HG03097 (cell line): ENCODE measurements around the gene FLOT1.
"Not testable (repeated sequence)": the region's sequence is repeated elsewhere in the genome, so short reads cannot be mapped to it uniquely, and the experiment has no call there.

Experiments
- ATAC-seq: cut with Tn5 transposase; IDR thresholded peaks from one replicate; pipeline ENCODE4 v1.9.1; 2021; ENCODE audit not compliant: unreplicated experiment, low FRiP score

FLOT1 gene

DNA sequence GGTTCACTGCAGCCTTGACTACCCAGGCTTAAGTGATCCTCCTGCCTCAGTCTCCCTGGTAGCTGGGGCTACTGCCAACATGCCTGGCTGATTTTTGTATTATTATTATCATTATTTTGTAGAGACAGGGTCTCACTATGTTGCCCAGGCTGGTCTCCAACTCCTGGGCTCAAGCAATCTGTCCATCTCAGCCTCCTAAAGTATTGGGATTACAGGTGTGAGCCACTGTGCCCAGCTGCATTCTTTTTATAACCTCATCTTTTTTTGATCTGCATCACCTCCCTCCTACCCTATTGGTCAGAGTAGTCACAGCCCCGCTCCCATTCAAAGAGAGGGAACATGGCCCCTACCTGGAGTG is 25.4 kb upstream of the FLOT1 start:
- ATAC-seq = no peak

- ATAC-seq = peak; percentile 52
These were observed 24.9 kb upstream of the FLOT1 start for GRCh38 chr6:30767158-30767943.

DNA sequence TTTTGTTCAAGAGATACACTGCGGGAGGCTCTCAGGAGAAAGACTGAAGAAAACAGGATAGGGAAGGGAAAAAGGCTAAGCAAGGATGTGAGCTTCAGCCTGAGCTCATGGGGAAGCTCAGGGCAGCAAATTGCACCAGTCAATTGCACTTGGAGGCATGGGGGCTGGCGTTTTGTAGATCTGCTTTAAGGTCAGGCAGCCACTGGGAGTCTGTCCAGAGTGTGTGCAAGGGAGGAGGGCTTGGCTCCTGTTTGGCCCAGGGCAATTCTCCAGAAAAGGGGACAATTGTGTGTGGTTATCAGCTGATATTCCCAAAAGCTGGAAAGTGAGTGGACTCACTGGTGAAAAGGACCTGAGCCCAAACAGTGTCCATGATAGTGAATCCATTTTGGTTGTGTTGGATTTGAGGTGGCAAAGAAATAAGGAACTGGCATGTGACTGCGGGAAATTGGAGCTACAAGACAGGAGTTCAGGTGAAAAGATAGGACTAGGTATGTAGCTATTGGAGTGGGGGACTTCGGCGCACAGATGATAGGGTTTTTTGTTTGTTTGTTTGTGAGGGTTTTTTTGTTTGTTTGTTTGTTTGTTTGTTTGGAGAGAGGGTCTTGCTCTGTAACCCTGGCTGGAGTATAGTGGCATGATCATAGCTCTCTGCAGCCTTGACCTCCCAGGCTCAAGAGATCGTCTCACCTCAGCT is 24.1 kb upstream of the FLOT1 start:
- ATAC-seq = no peak

DNA sequence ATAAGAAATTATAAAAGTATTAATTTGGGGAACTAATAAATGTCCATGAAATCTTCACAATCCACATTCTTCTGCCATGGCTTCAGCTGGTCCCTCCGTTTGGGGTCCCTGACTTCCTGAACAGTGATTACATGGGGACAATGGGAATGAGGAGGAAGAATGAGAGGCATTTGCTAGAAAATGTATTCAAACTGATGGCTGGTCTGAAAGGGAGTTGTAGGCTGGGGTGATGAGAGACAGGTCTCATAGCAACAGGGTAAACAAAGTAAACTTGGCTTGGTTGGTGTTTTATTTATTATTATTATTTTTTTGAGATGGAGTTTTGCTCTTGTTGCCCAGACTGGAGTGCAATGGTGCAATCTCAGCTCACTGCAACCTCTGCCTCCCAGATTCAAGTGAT is 23.0 kb upstream of the FLOT1 start:
- not testable (repeated sequence) for ATAC-seq

DNA sequence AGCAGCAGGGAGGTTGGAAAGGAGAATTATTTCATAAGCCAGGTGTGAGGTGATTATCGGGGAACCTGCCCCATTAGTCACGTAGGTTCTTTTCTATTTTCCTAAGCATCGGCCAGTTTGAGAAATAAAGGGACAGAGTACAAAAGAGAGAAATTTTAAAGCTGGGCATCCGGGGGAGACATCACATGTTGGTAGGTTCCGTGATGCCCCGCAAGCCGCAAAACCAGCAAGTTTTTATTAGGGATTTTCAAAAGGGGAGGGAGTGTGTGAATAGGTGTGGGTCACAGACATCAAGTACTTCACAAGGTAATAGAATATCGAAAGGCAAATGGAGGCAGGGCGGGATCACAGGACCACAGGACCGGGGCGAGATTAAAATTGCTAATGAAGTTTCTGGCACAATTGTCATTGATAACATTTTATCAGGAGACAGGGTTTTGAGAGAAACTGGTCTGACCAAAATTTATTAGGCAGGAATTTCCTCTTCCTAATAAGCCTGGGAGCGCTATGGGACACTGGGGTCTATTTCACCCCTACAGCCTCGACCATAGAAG is 22.1 kb upstream of the FLOT1 start:
- ATAC-seq = not testable (repeated sequence)

DNA sequence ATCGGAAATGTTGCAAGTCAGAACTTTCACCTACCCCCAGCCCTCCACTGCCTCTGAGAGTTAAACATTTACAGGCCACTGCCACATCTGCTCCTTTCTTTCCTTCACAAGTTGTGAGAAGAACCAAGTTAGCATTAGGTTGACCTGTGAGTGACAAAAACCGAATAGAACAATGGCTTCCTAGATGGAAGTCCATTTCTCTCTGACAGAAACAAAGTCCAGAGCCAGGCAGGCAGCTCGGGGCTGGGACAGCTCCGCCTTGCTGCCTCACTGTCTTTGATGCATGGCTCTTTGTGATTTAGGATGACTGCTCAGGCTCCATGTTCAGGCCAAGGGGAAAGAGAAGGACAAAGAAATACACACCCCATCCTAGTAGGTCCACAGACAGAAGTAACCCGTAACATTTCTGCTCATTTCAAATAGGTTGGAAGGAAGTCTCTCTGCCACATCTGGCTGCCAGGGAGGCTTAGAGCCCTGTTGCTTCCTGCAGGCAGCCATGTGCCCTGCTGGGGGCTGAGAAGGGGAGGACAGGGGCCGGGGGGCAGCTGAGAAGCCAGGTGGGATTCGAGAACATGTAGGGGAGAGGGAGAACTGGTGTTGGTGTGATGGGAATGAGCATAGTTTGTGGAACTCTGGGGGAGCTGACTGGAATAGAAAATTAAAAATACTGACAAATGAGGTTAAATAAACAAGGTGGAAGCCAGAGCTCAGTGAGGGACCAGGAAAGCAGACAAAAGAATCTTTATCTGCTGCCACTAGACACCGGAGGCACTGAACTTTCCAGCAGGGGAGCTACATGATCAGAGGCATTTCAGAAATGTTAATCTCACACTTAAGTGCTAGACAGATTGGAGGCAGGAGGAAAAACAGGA is 21.4 kb upstream of the FLOT1 start:
- no peak for ATAC-seq

DNA sequence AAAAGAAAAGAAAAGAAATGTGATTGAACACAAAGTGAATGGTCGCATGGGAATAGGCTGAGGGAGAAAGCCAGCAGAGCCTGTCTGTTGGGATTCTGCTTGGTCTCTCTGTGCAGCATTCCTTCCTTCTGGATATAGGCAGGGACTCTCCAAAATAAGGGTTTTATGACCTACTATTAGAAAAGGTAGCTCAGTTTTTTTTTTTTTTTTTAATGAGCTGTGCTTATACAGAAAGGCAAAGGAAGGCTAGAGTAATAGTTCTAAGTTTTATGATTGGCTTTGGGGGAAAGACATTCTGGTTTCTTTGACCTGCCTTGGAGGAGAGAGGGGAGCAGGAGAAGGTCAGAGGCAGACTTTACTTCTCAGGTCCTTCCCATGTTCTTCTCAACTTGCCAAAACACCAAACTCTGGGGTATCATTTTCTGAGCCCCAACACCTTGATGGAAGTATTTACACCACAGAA is 20.7 kb upstream of the FLOT1 start:
- no peak for ATAC-seq

DNA sequence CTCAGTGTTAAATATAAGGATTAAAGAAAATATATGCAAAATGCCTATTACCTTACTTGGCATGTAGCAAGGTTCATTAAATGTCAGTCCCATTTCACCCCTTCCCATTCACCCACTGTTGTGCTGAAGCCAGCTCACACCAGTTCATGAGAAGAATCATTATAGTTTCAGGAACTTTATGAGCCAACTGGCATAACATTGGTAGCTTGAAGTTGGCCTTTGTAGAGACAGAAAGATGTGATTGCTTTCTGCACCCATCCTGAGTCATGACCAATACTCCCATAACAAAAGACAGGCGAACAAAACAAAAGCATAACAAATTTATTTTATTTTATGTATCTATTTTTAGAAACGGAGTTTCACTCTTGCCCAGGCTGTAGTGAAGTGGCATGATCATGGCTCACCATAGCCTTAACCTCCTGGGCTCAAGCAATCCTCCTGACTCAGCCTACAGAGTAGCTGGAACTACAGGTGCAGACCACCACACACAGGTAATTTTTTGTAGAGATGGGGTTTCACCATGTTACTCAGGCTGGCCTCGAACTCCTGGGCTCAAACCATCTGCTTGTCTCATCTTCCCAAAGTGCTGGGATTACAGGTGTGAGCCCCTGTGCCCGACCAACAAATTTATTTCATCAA is 19.4 kb upstream of the FLOT1 start:
- ATAC-seq = no peak

- no peak for ATAC-seq
These were observed 18.1 kb upstream of the FLOT1 start for GRCh38 chr6:30760549-30760948.

- no peak for ATAC-seq
These were observed 17.2 kb upstream of the FLOT1 start for GRCh38 chr6:30759575-30760239.

DNA sequence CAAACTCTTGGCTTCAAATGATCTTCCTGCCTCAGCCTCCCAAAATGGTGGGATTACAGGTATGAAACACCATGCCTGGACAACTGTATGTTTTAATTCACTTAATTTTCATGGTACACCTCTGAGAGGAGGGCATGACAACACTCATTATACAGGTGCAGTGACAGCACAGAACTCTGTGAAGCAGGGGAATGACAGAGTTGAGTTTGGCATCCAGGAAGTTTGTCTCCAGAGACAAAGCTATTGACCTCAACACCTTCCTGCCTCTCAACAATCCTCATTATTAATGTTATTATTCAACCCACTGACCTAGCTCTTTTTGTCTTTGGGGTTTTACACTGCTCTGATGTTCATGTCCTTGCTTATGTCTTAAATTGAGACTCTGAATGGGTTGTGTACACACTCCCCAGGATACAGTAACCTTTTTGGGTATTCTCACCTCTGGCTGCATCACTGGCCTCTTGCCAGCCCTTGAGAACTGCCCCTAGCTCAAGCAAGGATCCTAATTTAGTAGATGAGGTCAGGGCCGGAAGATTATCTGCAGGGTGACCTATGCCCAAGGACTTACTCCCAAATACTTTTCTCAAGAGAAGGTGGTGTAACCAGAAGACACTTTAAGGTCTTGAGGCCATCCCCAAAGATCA is 14.9 kb upstream of the FLOT1 start:
- no peak for ATAC-seq

- ATAC-seq = not testable (repeated sequence)
These were observed 14.0 kb upstream of the FLOT1 start for GRCh38 chr6:30756405-30757003.

DNA sequence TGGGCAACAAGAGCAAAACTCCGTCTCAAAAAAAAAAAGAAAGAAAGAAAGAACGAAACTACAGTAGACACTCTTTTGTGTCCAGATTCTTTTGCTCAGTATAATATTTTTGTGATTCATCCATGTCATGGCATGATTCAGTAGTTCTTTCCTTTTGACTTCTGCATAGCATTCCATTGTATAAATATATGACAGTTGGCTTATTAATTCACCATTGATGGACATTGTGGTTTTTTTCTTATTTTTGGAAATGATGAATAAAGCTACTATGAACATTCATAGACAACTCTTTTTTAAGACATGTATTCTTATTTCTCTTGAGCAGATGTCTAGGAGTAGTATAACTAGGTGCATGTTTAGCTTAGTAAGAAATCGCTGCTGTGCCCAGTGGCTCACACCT is 12.1 kb upstream of the FLOT1 start:
- ATAC-seq = no peak

DNA sequence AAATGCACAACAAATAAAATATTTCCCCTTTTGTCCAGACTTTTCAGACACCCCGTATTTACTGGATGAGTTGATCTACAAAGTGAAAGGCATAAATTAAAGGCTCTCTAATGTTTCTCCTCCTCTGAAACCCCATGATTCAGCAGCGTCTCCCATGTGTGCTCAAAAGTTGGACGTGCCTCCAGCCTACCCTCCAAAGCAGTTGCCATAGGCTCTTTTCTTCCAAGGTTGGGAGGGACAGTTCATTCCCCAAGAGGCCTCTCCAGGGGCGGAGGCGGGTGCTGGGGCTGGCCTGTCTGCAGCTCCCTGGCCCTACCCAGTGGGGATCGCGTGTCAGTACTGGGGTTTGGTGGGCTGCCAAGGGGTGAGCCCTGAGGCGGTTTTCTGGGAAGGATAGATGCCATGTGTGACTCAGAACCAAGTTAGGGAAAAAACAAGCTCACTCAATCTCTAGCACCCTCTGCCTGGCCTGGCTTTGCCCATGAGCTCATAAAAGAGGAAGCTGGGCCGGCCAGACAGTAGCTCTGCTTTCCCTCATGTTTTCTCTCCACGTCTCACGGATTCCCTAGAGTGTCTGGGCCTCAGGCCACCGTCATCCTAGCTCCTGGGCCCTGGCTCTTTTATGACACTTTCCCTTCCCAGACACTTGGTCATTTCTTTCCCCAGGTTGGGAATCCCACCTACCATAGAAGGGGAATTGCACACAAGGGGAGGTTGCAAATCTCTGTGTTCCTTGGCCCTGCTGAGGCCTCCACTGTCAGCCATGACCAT is 9.9 kb upstream of the FLOT1 start:
- no peak for ATAC-seq

DNA sequence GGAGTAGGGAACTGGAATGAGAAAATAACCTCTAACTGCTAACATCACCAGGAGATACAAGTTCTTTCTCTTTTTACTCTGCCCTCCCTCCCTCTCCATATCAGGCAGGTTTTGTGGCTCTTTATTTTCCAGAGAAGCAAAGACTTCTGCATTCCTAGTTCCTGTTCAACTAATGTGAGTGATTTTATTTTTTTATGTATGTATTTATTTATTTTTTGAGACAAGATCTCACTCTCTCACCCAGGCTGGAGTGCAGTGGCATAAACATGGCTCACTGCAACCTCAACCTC is 7.8 kb upstream of the FLOT1 start:
- no peak for ATAC-seq

DNA sequence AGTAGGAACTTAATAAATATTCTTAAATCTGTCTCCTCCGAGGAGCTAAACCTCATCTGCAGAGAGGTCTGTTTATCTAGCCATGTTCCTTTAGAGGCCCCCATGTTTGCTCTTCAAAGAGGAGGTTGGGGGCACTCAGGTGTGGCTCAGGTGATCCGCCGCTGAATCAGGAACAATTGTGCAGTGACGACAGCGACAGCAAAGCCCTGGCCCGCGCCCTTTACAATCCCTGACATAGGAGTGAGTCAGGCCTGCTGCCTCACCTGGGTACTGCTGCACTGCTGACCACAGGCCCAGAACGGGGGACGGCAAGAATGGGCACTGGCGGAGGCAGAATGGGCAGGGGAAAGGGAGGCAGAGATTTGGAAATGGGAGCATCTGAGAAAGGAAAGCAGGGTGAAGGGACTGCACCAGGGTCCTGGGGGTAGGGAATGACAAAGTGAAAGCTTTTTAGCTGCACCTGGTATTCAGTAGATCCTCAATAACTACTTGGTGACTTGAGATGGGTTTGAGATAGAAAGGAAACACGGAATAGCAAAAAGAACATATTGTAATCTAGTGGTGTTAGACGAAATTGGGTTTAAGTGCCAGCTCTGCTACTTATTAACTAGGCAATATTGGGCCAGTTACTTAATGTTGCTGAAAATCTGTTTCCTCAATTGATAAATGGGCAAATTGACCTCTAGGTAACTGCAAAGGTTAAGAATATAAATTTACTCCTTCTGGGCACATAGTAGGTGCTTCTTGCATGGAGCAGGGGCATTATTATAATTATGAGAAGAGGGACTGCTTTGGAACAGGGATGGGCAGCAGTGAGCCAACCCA is 7.3 kb upstream of the FLOT1 start:
- ATAC-seq = no peak

DNA sequence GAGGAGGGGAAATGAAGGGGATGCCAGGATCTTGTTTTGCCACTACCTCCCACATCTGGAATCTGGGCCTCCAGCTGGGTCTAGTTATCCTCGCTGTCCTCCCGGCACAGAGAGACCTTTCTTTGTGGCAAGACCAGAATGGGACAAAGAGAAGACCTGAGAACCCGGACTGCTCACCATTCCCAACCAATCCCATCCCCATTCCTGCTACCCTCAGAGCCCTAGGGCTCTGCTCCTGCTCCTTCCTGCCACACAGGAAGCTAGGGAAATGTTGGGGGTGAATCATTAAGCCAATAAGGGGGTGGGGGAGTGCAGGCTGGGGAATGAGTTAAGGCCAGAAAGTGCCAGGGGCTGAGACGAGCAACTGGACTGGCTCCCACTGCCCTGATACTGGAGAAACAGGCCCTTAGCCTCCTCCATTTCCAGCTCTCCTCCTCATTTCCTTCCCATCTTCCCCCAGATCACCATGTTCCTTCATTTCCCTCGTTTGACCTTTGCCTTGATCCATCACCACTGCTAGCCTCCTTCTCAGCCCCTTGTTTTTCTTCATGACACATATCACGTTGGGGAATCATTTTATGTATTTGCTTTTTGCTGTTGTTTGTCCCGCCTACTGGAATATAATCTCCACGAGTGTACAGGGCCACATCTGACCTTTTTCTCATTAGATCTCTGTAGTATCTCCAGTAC is 6.5 kb upstream of the FLOT1 start:
- no peak for ATAC-seq
